Iris pigment epithelial cell (primary cell): ENCODE measurements around the gene ZACN.
"Not testable (repeated sequence)": the region's sequence is repeated elsewhere in the genome, so short reads cannot be mapped to it uniquely, and the experiment has no call there.

Source experiments
- DNase-seq: peaks from one replicate; pipeline ENCODE4 v3.0.0-alpha.2; 2011; ENCODE audit warnings: low read depth

ZACN gene

GRCh38 chr17:76053246-76054111, 25.5 kb upstream of the ZACN start:
- DNase-seq = peak; percentile 96

- DNase-seq = peak; percentile 75
Observed at GRCh38 chr17:76054112-76054476, 24.9 kb upstream of the ZACN start.

GRCh38 chr17:76056882-76057281, 22.1 kb upstream of the ZACN start:
- no peak for DNase-seq

- DNase-seq = not testable (repeated sequence)
Observed at GRCh38 chr17:76058264-76058663, 20.7 kb upstream of the ZACN start.

GRCh38 chr17:76063875-76064546, 15.0 kb upstream of the ZACN start:
- DNase-seq = no peak

- no peak for DNase-seq
Observed at GRCh38 chr17:76065775-76066174, 13.2 kb upstream of the ZACN start.

- DNase-seq = no peak
Observed at GRCh38 chr17:76071531-76072147, 7.3 kb upstream of the ZACN start.

- peak; percentile 95 for DNase-seq
Observed at GRCh38 chr17:76072148-76072858, 6.7 kb upstream of the ZACN start, which contains the start of gene SRP68. Gene SRP68 (minus strand): TSS chr17:76072517. CDS start chr17:76072491, 26 bp downstream.

- no peak for DNase-seq
Observed at GRCh38 chr17:76074390-76075363, 4.3 kb upstream of the ZACN start, which contains the start of gene GALR2. Gene GALR2 (plus strand): TSS chr17:76074781. CDS start chr17:76074884, 103 bp downstream.

GRCh38 chr17:76075364-76076145, 3.4 kb upstream of the ZACN start:
- no peak for DNase-seq

- DNase-seq = no peak
Observed at GRCh38 chr17:76076146-76076764, 2.7 kb upstream of the ZACN start.

- no peak for DNase-seq
Observed at GRCh38 chr17:76076765-76077583, 2.0 kb upstream of the ZACN start.

GRCh38 chr17:76077584-76078110, 1.3 kb upstream of the ZACN start:
- DNase-seq = no peak

GRCh38 chr17:76078370-76078769, 612 bp upstream of the ZACN start:
- not testable (repeated sequence) for DNase-seq

- DNase-seq = no peak
Observed at GRCh38 chr17:76079535-76079955, 563 bp downstream of the ZACN start.

- no peak for DNase-seq
Observed at GRCh38 chr17:76079956-76080767, 1.2 kb downstream of the ZACN start.

GRCh38 chr17:76080768-76081287, 1.8 kb downstream of the ZACN start:
- no peak for DNase-seq
